OCI-LY1 (cell line): Measurements from ENCODE around the gene IL4I1.

ENCODE experiments used
- H2AFZ ChIP-seq: fragments of 200-600 bp; sonication (generic), shearing (Covaris generic); 2 replicates; pipeline ENCODE4 v1.6.0; 2014; ENCODE audit warnings: antibody characterized with exemption, mild to moderate bottlenecking, low read length
- H3F3A ChIP-seq: fragments of 200-600 bp; sonication (generic), shearing (Covaris generic); 2 replicates; pipeline ENCODE4 v1.6.0; 2014; ENCODE audit warnings: mild to moderate bottlenecking, antibody characterized with exemption, low read length, moderate library complexity; ENCODE audit not compliant: insufficient read depth
- H3K27ac ChIP-seq: fragments of 200-600 bp; sonication (generic); 2 replicates; pipeline ENCODE4 v1.5.1; 2014; ENCODE audit warnings: low read length, mixed run types, mild to moderate bottlenecking, low read depth; ENCODE audit not compliant: poor library complexity, severe bottlenecking
- H3K27me3 ChIP-seq: fragments of 200-600 bp; sonication (generic); 2 replicates; pipeline ENCODE4 v1.6.0; 2014; ENCODE audit warnings: antibody characterized with exemption, mild to moderate bottlenecking, low read length, moderate library complexity; ENCODE audit not compliant: insufficient read depth
- H3K36me3 ChIP-seq: fragments of 200-600 bp; sonication (generic); 2 replicates; pipeline ENCODE4 v1.6.1; 2014; ENCODE audit warnings: mild to moderate bottlenecking, antibody characterized with exemption, low read length, moderate library complexity, mixed read lengths; ENCODE audit not compliant: insufficient read depth
- H3K4me1 ChIP-seq: fragments of 200-600 bp; sonication (generic); 2 replicates; pipeline ENCODE4 v1.5.1; 2014; ENCODE audit warnings: mild to moderate bottlenecking, low read length, moderate library complexity; ENCODE audit not compliant: insufficient read depth, severe bottlenecking
- H3K4me2 ChIP-seq: fragments of 200-600 bp; sonication (generic), shearing (Covaris generic); 2 replicates; pipeline ENCODE4 v1.6.1; 2014; ENCODE audit warnings: low read length
- H3K4me3 ChIP-seq: fragments of 200-600 bp; sonication (generic); 2 replicates; pipeline ENCODE4 v1.5.1; 2014; ENCODE audit warnings: low read length, low read depth, mild to moderate bottlenecking, mixed read lengths; ENCODE audit not compliant: poor library complexity, severe bottlenecking
- H3K79me2 ChIP-seq: fragments of 200-600 bp; shearing (Covaris generic); 2 replicates; pipeline ENCODE4 v1.6.1; 2016; ENCODE audit warnings: mixed run types, low read length, mixed read lengths; ENCODE audit not compliant: insufficient read depth
- H3K9ac ChIP-seq: fragments of 200-600 bp; sonication (generic), shearing (Covaris generic); 2 replicates; pipeline ENCODE4 v1.6.1; 2014; ENCODE audit warnings: mild to moderate bottlenecking, low read length, mixed read lengths
- H3K9me2 ChIP-seq: fragments of 200-600 bp; sonication (generic), shearing (Covaris generic); 2 replicates; pipeline ENCODE4 v1.6.1; 2014; ENCODE audit warnings: low read depth, mild to moderate bottlenecking, low read length, mixed read lengths
- H3K9me3 ChIP-seq: fragments of 200-600 bp; shearing (Covaris generic); 2 replicates; pipeline ENCODE4 v1.6.1; 2014; ENCODE audit warnings: low read length, mixed read lengths
- H4K20me1 ChIP-seq: fragments of 200-600 bp; sonication (generic), shearing (Covaris generic); 2 replicates; pipeline ENCODE4 v1.6.0; 2016; ENCODE audit warnings: mild to moderate bottlenecking, low read length; ENCODE audit not compliant: insufficient read depth
- CTCF ChIP-seq: fragments of 200-600 bp; sonication (generic), shearing (Covaris generic); IDR thresholded peaks from 2 replicates; pipeline ENCODE4 v1.5.1; 2017; ENCODE audit warnings: mild to moderate bottlenecking, antibody characterized with exemption, low read length, moderate library complexity, mixed read lengths
- EZH2 ChIP-seq: fragments of 200-600 bp; sonication (generic), shearing (Covaris generic); IDR thresholded peaks from 2 replicates; pipeline ENCODE4 v1.8.0; 2017; ENCODE audit warnings: borderline replicate concordance, mixed run types, mild to moderate bottlenecking, antibody characterized with exemption, low read length, moderate library complexity, mixed read lengths

Gene IL4I1

GRCh38 chr19:49889038-49889686, 7.5 kb downstream of the IL4I1 start:
- Histone ChIP-seq H3K4me1 (peaks cover 39% of the 10 kb centered on the region), H3K9me3 (no peaks in the 10 kb centered on the region), H3K27ac (peak overlapping the region; percentile 44), H3K27me3 (no peaks in the 10 kb centered on the region), H3K9me2 (no peaks in the 10 kb centered on the region), H3K4me2 (peak overlapping the region; percentile 86; the same call in 1 of the 2 replicates), H3K4me3 (peak overlapping the region; percentile 60), H4K20me1 (no peaks in the 10 kb centered on the region), H2AFZ (no peak overlapping the region), H3K36me3 (peaks cover 13% of the 10 kb centered on the region), H3K79me2 (no peaks in the 10 kb centered on the region), H3F3A (0 out of 2 replicates have a peak, but pooled peaks cover 2% of the 10 kb centered on the region), H3K9ac (no peak overlapping the region; the same call in 1 of the 2 replicates)
- TF ChIP-seq CTCF (no peak), EZH2 (no peak)

- Histone ChIP-seq H4K20me1 (no peaks in the 10 kb centered on the region), H3K9me3 (no peaks in the 10 kb centered on the region), H3K4me3 (peak overlapping the region; percentile 26), H3K27me3 (no peaks in the 10 kb centered on the region), H3K36me3 (peaks cover 20% of the 10 kb centered on the region), H3K9ac (no peak overlapping the region), H3K4me1 (peaks cover 39% of the 10 kb centered on the region), H3K4me2 (peak overlapping the region; percentile 43; the same call in 1 of the 2 replicates), H3K27ac (peak overlapping the region; percentile 44), H3K79me2 (no peaks in the 10 kb centered on the region), H3F3A (0 out of 2 replicates have a peak, but pooled peaks cover 2% of the 10 kb centered on the region), H3K9me2 (no peaks in the 10 kb centered on the region), H2AFZ (no peak overlapping the region)
- TF ChIP-seq EZH2, result no peak
- no peak for TF ChIP-seq CTCF
Measured at GRCh38 chr19:49888510-49888824, 8.2 kb downstream of the IL4I1 start.

GRCh38 chr19:49887665-49888509, 8.8 kb downstream of the IL4I1 start:
- TF ChIP-seq CTCF (no peak), EZH2 (no peak)
- no peaks in the 10 kb centered on the region for H3K79me2 ChIP-seq
- peaks cover 39% of the 10 kb centered on the region for H3K4me1 ChIP-seq
- H3K9me3 ChIP-seq, result 0 out of 2 replicates have a peak, but pooled peaks cover 3% of the 10 kb centered on the region
- no peaks in the 10 kb centered on the region for H4K20me1 ChIP-seq
- H3K9ac ChIP-seq, result no peak overlapping the region; the same call in 1 of the 2 replicates
- no peak overlapping the region for H2AFZ ChIP-seq
- H3K27me3 ChIP-seq, result no peaks in the 10 kb centered on the region
- peaks cover 26% of the 10 kb centered on the region for H3K36me3 ChIP-seq
- H3F3A ChIP-seq, result 0 out of 2 replicates have a peak, but pooled peaks cover 2% of the 10 kb centered on the region
- peak overlapping the region; percentile 16 for H3K27ac ChIP-seq
- H3K4me3 ChIP-seq, result peak overlapping the region; percentile 26
- peak overlapping the region; percentile 45; the same call in 1 of the 2 replicates for H3K4me2 ChIP-seq
- H3K9me2 ChIP-seq, result no peaks in the 10 kb centered on the region
